Body of pancreas (tissue), 4 donors: ENCODE measurements around the gene RNU2-1. TPM values are rescaled to one million over a fixed set of nuclear protein-coding genes. Genes with fewer than 3 reads are reported as not detected.
"Not testable (repeated sequence)": the region's sequence is repeated elsewhere in the genome, so short reads cannot be mapped to it uniquely, and the experiment has no call there.

Experiments
- ATAC-seq: fragments of 150-250 bp; one replicate; pipeline ENCODE4 v1.9.1; 2016
- DNase-seq, 4 donors: peaks; one replicate each; pipeline ENCODE4 v3.0.0-alpha.2; 2019
- H3K27ac ChIP-seq, 4 donors: fragments of 200-600 bp; sonication (generic); 1 replicate in 3 of 4; 2 replicates in 1 of 4; pipeline versions ENCODE4 v1.5.1 to v1.6.1; 2016 to 2019; ENCODE audit warnings: mild to moderate bottlenecking in 1 of 4, mixed read lengths in 1 of 4, moderate library complexity in 1 of 4
- H3K27me3 ChIP-seq, 2 donors: fragments of 200-600 bp; sonication (generic); one replicate each; pipeline ENCODE4 v1.6.0; 2016; ENCODE audit warnings: mild to moderate bottlenecking in 1 of 2
- H3K36me3 ChIP-seq, 2 donors: fragments of 200-600 bp; sonication (generic); replicated peaks in 1 of 2; 2 replicates each; pipeline ENCODE4 v1.5.1; 2016; ENCODE audit warnings: low read depth in 2 of 2; ENCODE audit not compliant: insufficient read depth in 1 of 2
- H3K4me1 ChIP-seq: fragments of 200-600 bp; sonication (generic); one replicate; pipeline ENCODE4 v1.6.0; 2016
- H3K4me3 ChIP-seq, 2 donors: fragments of 200-600 bp; sonication (generic); 1 replicate in 1 of 2; 2 replicates in 1 of 2; pipeline ENCODE4 v1.5.1; 2016 to 2019
- H3K9me3 ChIP-seq, 3 donors: fragments of 200-600 bp; sonication (generic); 1 replicate in 2 of 3; 2 replicates in 1 of 3; pipeline ENCODE4 v1.5.1; 2016
- POLR2A ChIP-seq, 3 donors: fragments of 450-650 bp; IDR thresholded peaks; one replicate each; pipeline ENCODE4 v1.6.1; 2016; ENCODE audit warnings: antibody characterized with exemption in 3 of 3, mild to moderate bottlenecking in 2 of 3
- WGBS, 2 donors: methylation state at CpG; one replicate each; pipeline ENCODE4 v1.1.5; 2017; 5-methylcytosine and 5-hydroxymethylcytosine counted together
- intact Hi-C: fragments of 100-400 bp; cut with DNase I; formaldehyde crosslinking; loops from one replicate; pipeline ENCODE4 v1.15.1; 2023
- total RNA-seq, 2 donors: library from RNA; depleted of rRNA; stranded (reverse); fragments of >200 nt; gene quantifications; one replicate each; pipeline ENCODE4 v1.1.0, GENCODE V29; 2016
- TF ChIP-seq, protein P1 (sequence below), 7 experiments: fragments of 450-650 bp in 4 of 7; fragments of 200-600 bp in 3 of 7; sonication (generic) in 3 of 7; IDR thresholded peaks; one replicate each; pipeline ENCODE4 v1.5.1; 2016 to 2019; ENCODE audit warnings: antibody characterized with exemption in 7 of 7

The RNU2-1 gene
- total RNA-seq, 2 donors from 2014 or later = not detected

DNA sequence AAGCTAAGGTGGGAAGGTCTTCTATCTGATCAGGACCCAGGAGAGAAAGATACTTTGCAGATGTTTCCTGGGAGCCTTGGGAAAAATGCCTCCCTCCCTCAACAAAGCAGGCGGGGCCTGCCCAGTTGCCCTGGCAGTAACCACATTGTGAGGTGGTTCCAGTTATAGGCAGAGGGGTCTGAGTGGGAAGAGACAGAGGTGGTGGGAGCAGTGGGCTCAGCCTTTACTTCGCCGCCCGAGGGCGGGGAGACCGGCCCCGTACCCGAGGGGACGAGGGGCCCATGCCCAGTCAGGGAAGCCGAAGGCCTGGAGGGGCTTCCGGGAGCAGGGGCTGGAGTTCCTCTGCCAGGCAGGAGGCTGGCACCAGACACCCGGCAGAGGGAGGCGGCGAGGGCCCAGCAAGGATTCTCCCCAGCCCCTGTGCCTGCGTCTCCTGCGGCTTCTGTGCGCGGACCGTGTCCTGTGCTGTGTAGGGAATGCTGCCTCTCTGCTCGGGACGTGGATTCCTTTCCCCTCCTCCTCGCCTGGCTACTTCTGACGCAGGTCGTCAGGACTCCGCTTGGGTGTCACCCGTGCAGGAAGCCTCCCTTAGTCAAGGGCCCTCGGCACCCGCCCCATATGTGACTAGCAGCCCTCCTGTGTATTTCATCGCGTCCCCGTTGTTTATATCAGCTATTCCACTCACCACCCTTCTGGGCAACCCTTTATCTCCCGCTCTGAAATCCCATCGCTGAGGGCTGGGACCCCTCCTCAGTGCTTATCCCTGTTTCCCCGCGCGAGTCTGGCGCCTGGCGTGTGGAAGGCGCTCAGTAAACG is 2.4 kb downstream of the RNU2-1 start:
- intact Hi-C loops, H3K36me3 ChIP-seq, H3K9me3 ChIP-seq, H3K4me3 ChIP-seq, H3K27me3 ChIP-seq, H3K4me1 ChIP-seq: not testable (repeated sequence)
- TF ChIP-seq POLR2A (IDR thresholded peaks at IDR 0.05) = peak in 1 of 3 donors; percentile 58
- H3K27ac ChIP-seq = peak overlapping the region in 2 of 4 donors; percentile 0 to 15
- WGBS, 2 donors = 19 to 69% methylated on average over 8 to 23 of the region's 40 CpGs
- peak; percentile 74 for ATAC-seq
- peak in 1 of 4 donors; percentile 8 for DNase-seq

DNA sequence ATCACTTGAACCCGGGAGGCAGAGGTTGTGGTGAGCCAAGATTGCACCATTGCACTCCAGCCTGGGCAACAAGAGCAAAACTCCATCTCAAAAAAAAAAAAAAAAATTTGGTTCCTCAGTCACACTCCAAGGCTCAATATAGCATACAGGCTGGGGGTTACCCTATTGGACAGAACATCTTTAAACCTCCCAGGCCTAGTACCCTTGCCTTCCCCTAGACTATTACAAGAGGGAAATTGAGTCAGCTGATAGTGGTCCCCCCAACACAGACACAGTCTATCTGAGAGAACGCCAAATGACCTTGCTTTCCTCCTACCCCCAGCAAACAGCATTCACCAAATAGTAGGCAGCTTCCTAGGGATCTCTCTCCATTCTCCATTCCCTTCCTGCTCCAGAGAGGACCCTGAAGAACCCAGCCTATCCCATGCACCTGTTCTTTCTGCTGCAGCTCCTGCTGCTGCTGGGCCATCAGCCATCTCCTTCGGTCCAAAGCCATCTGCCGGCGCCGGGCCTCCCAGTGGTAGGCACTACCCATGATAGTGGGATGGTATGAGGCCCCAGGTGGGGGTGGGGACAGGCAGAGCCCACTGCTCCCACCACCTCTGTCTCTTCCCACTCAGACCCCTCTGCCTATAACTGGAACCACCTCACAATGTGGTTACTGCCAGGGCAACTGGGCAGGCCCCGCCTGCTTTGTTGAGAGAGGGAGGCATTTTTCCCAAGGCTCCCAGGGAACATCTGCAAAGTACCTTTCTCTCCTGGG is 5.6 kb downstream of the RNU2-1 start, which contains the start of gene CCDC200:
TSS of gene CCDC200 (minus strand) at position 604 of the 763 bp plus-strand sequence. CDS start at position 535, 69 bp downstream.
- H3K27ac ChIP-seq, H3K36me3 ChIP-seq, H3K4me1 ChIP-seq, H3K27me3 ChIP-seq, ATAC-seq, H3K9me3 ChIP-seq, DNase-seq, H3K4me3 ChIP-seq: not testable (repeated sequence)
- no CpG with 5 or more reads among the region's 7 CpGs for WGBS, 2 donors
- intact Hi-C loops = loop anchor here (10.0 kb wide), 1 partner anchor 107 kb away; no protein-coding TSS in a partner anchor

DNA sequence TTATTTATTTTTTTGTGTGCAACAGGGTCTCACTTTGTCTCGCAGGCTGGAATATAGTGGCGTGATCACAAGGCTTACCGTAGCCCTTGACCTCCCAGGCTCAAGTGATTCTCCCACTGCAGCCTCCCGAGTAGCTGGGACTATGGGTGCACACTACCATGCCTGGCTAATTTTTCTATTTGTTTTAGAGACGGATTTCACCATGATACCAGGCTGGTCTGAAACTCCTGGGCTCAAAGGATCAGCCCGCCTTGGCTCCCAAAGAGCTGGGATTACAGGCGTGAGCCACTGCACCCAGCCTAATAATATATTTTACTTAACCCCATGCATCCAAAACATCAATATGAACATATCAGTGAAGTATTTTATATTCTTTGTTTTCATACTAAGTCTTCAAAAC is 7.4 kb downstream of the RNU2-1 start:
- Histone ChIP-seq H3K9me3 (no peaks in the 10 kb centered on the region), H3K27me3 (no peaks in the 10 kb centered on the region), H3K4me1 (no peaks in the 10 kb centered on the region), H3K4me3 (no peak overlapping the region), H3K27ac (no peak overlapping the region), H3K36me3 (no peaks in the 10 kb centered on the region)
- peak in 1 of 4 donors; percentile 0 for DNase-seq
- no peak for ATAC-seq
- intact Hi-C loops = loop anchor here (10.0 kb wide), 1 partner anchor 108 kb away; no protein-coding TSS in a partner anchor
- no peak for TF ChIP-seq POLR2A (IDR thresholded peaks at IDR 0.05)
- TF ChIP-seq, protein P1, sequence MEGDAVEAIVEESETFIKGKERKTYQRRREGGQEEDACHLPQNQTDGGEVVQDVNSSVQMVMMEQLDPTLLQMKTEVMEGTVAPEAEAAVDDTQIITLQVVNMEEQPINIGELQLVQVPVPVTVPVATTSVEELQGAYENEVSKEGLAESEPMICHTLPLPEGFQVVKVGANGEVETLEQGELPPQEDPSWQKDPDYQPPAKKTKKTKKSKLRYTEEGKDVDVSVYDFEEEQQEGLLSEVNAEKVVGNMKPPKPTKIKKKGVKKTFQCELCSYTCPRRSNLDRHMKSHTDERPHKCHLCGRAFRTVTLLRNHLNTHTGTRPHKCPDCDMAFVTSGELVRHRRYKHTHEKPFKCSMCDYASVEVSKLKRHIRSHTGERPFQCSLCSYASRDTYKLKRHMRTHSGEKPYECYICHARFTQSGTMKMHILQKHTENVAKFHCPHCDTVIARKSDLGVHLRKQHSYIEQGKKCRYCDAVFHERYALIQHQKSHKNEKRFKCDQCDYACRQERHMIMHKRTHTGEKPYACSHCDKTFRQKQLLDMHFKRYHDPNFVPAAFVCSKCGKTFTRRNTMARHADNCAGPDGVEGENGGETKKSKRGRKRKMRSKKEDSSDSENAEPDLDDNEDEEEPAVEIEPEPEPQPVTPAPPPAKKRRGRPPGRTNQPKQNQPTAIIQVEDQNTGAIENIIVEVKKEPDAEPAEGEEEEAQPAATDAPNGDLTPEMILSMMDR (IDR thresholded peaks at IDR 0.05) = no peak
- WGBS, 2 donors = 90 to 96% methylated on average over 7 of the region's 7 CpGs

DNA sequence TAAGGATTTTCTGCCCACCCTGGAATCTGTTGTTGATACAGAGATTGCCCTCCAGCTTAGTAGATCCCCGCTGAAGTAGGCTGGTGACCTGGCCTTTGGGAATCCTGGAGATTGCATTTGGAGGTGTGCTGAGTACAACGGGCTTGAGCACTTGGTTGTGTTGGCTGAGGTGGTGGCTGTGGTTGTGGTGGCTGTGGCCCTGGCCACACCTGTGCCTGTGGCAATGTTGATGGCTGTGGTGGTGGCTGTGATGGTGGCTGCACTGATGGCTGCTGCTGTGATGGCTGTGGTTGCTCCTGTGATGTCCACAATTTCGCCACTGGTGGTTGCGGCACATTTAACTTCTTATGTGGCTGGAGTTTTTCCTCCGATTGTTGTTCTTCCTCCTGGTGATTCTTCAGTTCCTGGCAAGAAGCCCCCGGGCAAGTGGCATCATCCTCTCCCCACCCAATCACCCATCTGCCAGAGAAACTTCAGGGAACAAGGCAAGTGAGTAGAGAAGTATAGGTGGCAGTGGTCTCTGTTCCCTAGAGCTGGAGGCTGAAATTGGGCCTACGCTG is 9.6 kb downstream of the RNU2-1 start:
- ATAC-seq (no peak), DNase-seq (peak in 1 of 4 donors; percentile 7)
- H3K4me3 ChIP-seq = no peak overlapping the region
- H3K27ac ChIP-seq = no peak overlapping the region
- H3K36me3 ChIP-seq = no peaks in the 10 kb centered on the region
- H3K9me3 ChIP-seq = no peaks in the 10 kb centered on the region
- TF ChIP-seq, protein P1 (IDR thresholded peaks at IDR 0.05) = no peak
- no peak for TF ChIP-seq POLR2A (IDR thresholded peaks at IDR 0.05)
- H3K27me3 ChIP-seq = no peaks in the 10 kb centered on the region
- intact Hi-C loops = loop anchor here (10.0 kb wide), 1 partner anchor 111 kb away; no protein-coding TSS in a partner anchor
- H3K4me1 ChIP-seq = no peaks in the 10 kb centered on the region
- WGBS, 2 donors = 89 to 90% methylated on average over 3 to 7 of the region's 7 CpGs

DNA sequence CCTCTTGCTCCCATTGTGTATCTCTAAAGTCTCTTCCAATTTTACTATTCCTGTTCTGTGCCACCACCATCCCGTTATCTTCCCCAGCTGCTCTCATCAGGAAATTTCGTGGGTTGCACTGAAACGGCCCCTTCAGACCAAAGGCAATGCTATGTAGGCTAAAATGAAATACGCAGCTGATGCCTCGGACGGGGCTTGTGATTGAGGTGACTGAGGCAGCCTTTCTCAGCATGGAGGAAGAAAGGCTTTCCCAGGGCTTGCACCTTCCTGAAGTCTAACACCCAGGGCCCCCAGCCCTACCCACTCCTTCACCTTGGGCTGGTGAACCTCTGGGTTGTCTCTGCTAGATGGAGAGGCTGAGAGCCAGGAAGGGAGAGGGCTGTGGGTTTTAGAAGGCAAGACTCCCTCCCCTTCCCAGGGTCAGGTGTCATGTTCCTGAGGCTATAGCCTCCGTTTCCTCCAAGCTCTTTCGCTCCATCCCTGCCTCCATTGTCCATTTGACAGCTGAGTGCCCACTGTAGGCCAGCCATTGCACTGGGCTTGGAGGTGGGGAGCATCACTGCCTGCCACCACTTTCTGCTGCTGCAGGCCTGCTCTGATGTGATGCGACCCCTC is 13.2 kb downstream of the RNU2-1 start:
- no peaks in the 10 kb centered on the region for H3K27me3 ChIP-seq
- no peak overlapping the region for H3K4me3 ChIP-seq
- DNase-seq = no peak
- TF ChIP-seq POLR2A (IDR thresholded peaks at IDR 0.05) = no peak
- TF ChIP-seq, protein P1 (IDR thresholded peaks at IDR 0.05) = no peak
- peaks cover 18% of the 10 kb centered on the region for H3K4me1 ChIP-seq
- no peak for ATAC-seq
- 85 to 88% methylated on average over 9 of the region's 9 CpGs for WGBS, 2 donors
- intact Hi-C loops = loop anchor here (10.0 kb wide), 1 partner anchor 114 kb away; no protein-coding TSS in a partner anchor
- H3K36me3 ChIP-seq = no peaks in the 10 kb centered on the region
- no peaks in the 10 kb centered on the region for H3K9me3 ChIP-seq
- H3K27ac ChIP-seq = no peak overlapping the region
